NCI-H1105 treated with DMSO at 0.1 percent for 48 hours (cell line): Measurements from ENCODE around the gene KIF2C.
"Not testable (repeated sequence)": the region's sequence is repeated elsewhere in the genome, so short reads cannot be mapped to it uniquely, and the experiment has no call there.

Experiments used
- DNase-seq: peaks from one replicate; lab custom pipeline; 2025; lab: John Stamatoyannopoulos, UW

The KIF2C gene

GRCh38 chr1:44798481-44799365 lies 59.1 kb downstream of the KIF2C start:
- DNase-seq, result peak; percentile 54

- DNase-seq, result peak; percentile 97
Measured at GRCh38 chr1:44799770-44800584, 60.3 kb downstream of the KIF2C start, which contains the start of gene PLK3. Gene PLK3, plus strand, starts transcription at chr1:44800377. Its CDS starts 87 bp downstream, at chr1:44800464.

GRCh38 chr1:44801491-44802305 lies 62.1 kb downstream of the KIF2C start:
- no peak for DNase-seq

- no peak for DNase-seq
Measured at GRCh38 chr1:44802306-44803061, 62.8 kb downstream of the KIF2C start.

GRCh38 chr1:44803062-44803311 lies 63.4 kb downstream of the KIF2C start:
- no peak for DNase-seq

- DNase-seq, result no peak
Measured at GRCh38 chr1:44803312-44804095, 63.9 kb downstream of the KIF2C start.

GRCh38 chr1:44805311-44806024 lies 65.8 kb downstream of the KIF2C start:
- no peak for DNase-seq

GRCh38 chr1:44806025-44806703 lies 66.5 kb downstream of the KIF2C start:
- no peak for DNase-seq

GRCh38 chr1:44806704-44807363 lies 67.2 kb downstream of the KIF2C start, which contains the start of gene DYNLT4:
Gene DYNLT4, minus strand, starts transcription at chr1:44807351. Its CDS starts 683 bp downstream, at chr1:44806668.
- DNase-seq, result no peak

- DNase-seq, result no peak
Measured at GRCh38 chr1:44807364-44808062, 67.9 kb downstream of the KIF2C start.

- no peak for DNase-seq
Measured at GRCh38 chr1:44808063-44808937, 68.7 kb downstream of the KIF2C start, which contains the start of gene BTBD19. Gene BTBD19, plus strand, starts transcription at chr1:44808523. Its CDS starts 298 bp downstream, at chr1:44808821.

- DNase-seq, result no peak
Measured at GRCh38 chr1:44808938-44809917, 69.6 kb downstream of the KIF2C start.

GRCh38 chr1:44810101-44810761 lies 70.6 kb downstream of the KIF2C start:
- DNase-seq, result no peak

- not testable (repeated sequence) for DNase-seq
Measured at GRCh38 chr1:44810762-44811105, 71.1 kb downstream of the KIF2C start.

GRCh38 chr1:44811234-44811633 lies 71.6 kb downstream of the KIF2C start:
- DNase-seq, result no peak
